Right cardiac atrium (tissue), 5 donors: ENCODE data around the gene NFATC4. TPM values are rescaled to one million over a fixed set of nuclear protein-coding genes. Genes with fewer than 3 reads are reported as not detected.

Experiments
- ATAC-seq, 2 donors: fragments of 200-7000 bp; cut with Tn5 transposase; one replicate each; pipeline versions ENCODE4 v1.8.0 to v1.9.1; 2020; ENCODE audit warnings: moderate library complexity in 2 of 2, mild to moderate bottlenecking in 1 of 2
- DNase-seq, 3 donors: peaks; one replicate each; pipeline ENCODE4 v3.0.0-alpha.2; 2020
- H3K27ac ChIP-seq: one replicate; pipeline ENCODE4 v1.5.1; 2013; ENCODE audit warnings: mild to moderate bottlenecking, low read length, control low read depth, moderate library complexity
- H3K27me3 ChIP-seq: one replicate; pipeline ENCODE4 v1.6.1; 2013; ENCODE audit not compliant: control insufficient read depth, insufficient read depth
- H3K4me1 ChIP-seq: one replicate; pipeline ENCODE4 v1.6.1; 2013; ENCODE audit warnings: low read length; ENCODE audit not compliant: control insufficient read depth, insufficient read depth
- H3K4me3 ChIP-seq: one replicate; pipeline ENCODE4 v1.5.1; 2013; ENCODE audit warnings: low read length, control low read depth
- H3K9me3 ChIP-seq: one replicate; pipeline ENCODE4 v1.6.1; 2013; ENCODE audit warnings: low read length; ENCODE audit not compliant: control insufficient read depth
- WGBS: extraction: QIAGEN DNeasy Blood & Tissue Kit; methylation state at CpG from one replicate; pipeline ENCODE4 v1.1.7; 2013; 5-methylcytosine and 5-hydroxymethylcytosine counted together
- intact Hi-C, 4 donors: fragments of 100-400 bp; cut with DNase I; formaldehyde crosslinking; loops; one replicate each; pipeline versions ENCODE4 v1.11.0 to v1.14.0; 2022 to 2023
- polyA plus RNA-seq: library from polyadenylated mRNA; stranded (reverse); fragments of 200-250 nt; gene quantifications from one replicate; pipeline ENCODE4 v1.2.3, GENCODE V29; 2013
- total RNA-seq, 4 donors: library from RNA; stranded (reverse); fragmentation: NEBNext Ultra II Directional; extraction: Animal tissue kit (Norgen Biotek cat#: 25700); gene quantifications; one replicate each; pipeline ENCODE4 v1.2.1, GENCODE V29; 2021
- donor health status: healthy with polysubstance abuse.
- donor health status: DM: no; HTN: yes; CAD: no.
- donor health status: DM: no; HTN: no; CAD: no.
- donor health status: DM: no; HTN: yes; CAD: no; lungs with severe emphysema.
- donor health status: DM: yes; HTN: yes; CAD: no.

NFATC4 gene
- total and polyA plus RNA-seq, 5 donors: 15.7 to 40.0 (median 30.3) TPM

DNA sequence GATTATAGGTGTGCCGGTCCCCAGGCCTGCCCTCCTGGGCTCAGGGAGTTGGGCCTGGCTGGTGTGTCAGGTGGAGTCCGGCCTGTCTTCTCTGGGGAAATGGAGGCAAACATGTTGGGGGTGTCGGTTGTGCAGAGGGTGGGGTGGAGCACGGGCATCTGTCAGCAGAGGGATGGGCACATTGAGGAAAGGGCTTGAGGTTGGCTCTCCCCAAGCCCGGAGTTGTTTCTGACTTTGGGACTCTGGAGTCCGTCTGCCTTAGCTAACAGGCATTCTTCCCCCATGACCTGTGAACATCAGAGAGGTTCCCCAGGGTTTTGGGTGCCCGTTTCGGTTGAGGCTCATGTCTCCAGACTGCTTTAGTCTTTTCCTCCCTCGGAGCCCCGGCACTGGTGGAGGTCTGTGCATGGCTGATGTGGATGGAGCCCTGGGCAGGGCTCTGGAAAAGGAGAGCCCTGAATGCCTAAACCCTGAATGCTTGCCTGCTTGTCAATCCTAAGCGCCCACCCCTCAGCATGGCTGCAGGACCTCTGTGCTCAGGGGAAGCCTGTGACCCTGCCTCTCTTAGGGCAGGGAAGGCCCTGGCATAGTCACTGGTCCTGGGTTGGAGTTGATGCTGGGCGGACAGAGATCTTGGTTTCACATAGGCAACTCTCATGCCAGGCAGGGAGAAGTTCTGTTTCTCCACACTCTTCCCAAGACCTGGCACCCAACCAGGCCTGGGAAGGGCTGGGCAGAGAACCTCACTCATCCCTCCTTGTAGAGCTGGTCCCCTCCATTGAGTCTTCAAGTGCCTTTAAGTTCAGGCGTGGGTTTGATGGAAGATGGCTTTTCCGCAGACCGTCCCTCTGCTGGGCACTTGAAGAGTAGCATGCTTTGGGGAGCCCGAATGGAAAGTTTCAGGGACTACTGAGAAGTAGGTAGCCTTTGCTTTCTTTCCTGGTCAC lies 43.7 kb downstream of the NFATC4 start:
- intact Hi-C loops: loop anchor here in 1 of 4 donors (5.0 kb wide), 1 partner anchor 44 kb away; the partner anchor contains the start of gene NFATC4
- ATAC-seq: peak; percentile 25 to 51
- DNase-seq: peak in 1 of 3 donors; percentile 42
- H3K4me3 ChIP-seq: no peak overlapping the region
- H3K27ac ChIP-seq: no peak overlapping the region
- no peaks in the 10 kb centered on the region for H3K9me3 ChIP-seq
- H3K4me1 ChIP-seq: peaks cover 3% of the 10 kb centered on the region
- H3K27me3 ChIP-seq: no peaks in the 10 kb centered on the region
- 72% methylated on average over 16 of the region's 16 CpGs for WGBS

DNA sequence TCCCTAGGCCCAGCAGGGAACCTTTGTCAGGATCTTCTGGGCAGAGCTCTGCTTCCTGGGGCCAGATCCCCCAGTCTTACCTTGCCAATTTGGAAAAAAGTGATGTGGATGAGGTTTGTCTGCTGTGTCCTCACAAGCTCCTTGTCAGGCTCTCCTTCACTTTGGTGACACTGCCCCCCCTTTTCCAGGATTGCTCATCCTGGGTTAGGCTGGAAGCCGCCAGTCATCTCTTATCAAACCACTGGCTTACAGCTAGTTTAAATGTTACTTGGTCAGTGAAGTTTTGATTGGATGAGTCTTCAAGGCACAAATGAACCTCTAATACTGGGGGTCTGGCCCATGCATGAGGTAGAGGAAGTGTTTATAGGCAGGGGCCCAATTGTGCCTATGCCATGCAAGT lies 46.1 kb downstream of the NFATC4 start:
- H3K4me3 ChIP-seq: no peak overlapping the region
- intact Hi-C loops: loop anchor here in 1 of 4 donors (5.0 kb wide), 1 partner anchor 47 kb away; the partner anchor contains the start of gene NFATC4
- no peaks in the 10 kb centered on the region for H3K27me3 ChIP-seq
- DNase-seq (no peak), ATAC-seq (no peak)
- H3K27ac ChIP-seq: no peak overlapping the region
- 95% methylated on average over 1 of the region's 1 CpG for WGBS
- H3K9me3 ChIP-seq: no peaks in the 10 kb centered on the region
- peaks cover 9% of the 10 kb centered on the region for H3K4me1 ChIP-seq

GRCh38 chr14:24414732-24415420 lies 46.9 kb downstream of the NFATC4 start:
- H3K9me3 ChIP-seq: no peaks in the 10 kb centered on the region
- peaks cover 9% of the 10 kb centered on the region for H3K4me1 ChIP-seq
- DNase-seq: no peak
- no peaks in the 10 kb centered on the region for H3K27me3 ChIP-seq
- 90% methylated on average over 15 of the region's 15 CpGs for WGBS
- H3K4me3 ChIP-seq: no peak overlapping the region
- no peak for ATAC-seq
- no peak overlapping the region for H3K27ac ChIP-seq
- intact Hi-C loops: loop anchor here in 1 of 4 donors (5.0 kb wide), 1 partner anchor 48 kb away; the partner anchor contains the start of gene NFATC4

DNA sequence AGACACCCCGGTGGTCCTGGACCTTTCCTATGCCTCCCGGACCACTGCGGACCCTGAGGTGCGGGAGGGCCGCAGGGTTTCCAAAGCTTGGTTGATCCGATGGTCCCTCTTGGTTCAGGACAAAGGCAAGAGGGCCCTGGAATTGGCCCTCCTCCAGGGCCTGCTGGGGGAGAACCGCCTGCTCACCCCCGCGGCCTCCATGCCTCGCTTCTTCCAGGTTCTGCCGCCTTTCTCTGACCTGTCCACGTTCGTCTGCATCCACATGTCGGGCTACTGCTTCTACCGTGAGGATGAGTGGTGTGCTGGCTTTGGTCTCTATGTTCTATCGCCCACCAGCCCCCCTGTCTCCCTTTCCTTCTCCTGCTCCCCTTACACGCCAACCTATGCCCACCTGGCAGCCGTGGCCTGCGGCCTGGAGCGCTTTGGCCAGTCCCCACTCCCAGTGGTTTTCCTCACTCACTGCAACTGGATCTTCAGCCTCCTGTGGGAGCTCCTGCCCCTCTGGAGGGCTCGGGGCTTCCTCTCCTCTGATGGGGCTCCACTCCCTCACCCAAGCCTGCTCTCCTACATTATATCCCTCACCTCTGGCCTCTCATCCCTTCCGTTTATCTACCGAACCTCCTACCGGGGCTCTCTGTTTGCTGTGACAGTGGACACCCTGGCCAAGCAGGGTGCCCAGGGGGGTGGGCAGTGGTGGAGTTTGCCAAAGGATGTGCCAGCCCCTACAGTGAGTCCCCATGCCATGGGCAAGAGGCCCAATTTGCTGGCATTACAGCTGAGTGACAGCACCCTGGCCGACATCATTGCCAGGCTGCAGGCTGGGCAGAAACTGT lies 47.7 kb downstream of the NFATC4 start:
- intact Hi-C loops: no loop called here
- 85% methylated on average over 25 of the region's 25 CpGs for WGBS

GRCh38 chr14:24416254-24416931 lies 48.4 kb downstream of the NFATC4 start:
- peaks cover 9% of the 10 kb centered on the region for H3K4me1 ChIP-seq
- DNase-seq: no peak
- no peaks in the 10 kb centered on the region for H3K9me3 ChIP-seq
- no peak for ATAC-seq
- WGBS: 69% methylated on average over 19 of the region's 19 CpGs
- intact Hi-C loops: no loop called here
- H3K27me3 ChIP-seq: no peaks in the 10 kb centered on the region
- H3K4me3 ChIP-seq: no peak overlapping the region
- H3K27ac ChIP-seq: no peak overlapping the region

More for the DNA sequence above, 47.7 kb downstream of the NFATC4 start:
- Histone ChIP-seq H3K4me3 (no peak overlapping the region), H3K27ac (no peak overlapping the region), H3K27me3 (no peaks in the 10 kb centered on the region), H3K9me3 (no peaks in the 10 kb centered on the region), H3K4me1 (peaks cover 9% of the 10 kb centered on the region)
- DNase-seq (no peak), ATAC-seq (no peak)

GRCh38 chr14:24416932-24417619 lies 49.1 kb downstream of the NFATC4 start:
- ATAC-seq: peak in 1 of 2 donors; percentile 22
- peak in 2 of 3 donors; percentile 51 to 60 for DNase-seq
- intact Hi-C loops: no loop called here
- no peaks in the 10 kb centered on the region for H3K27me3 ChIP-seq
- H3K4me1 ChIP-seq: peaks cover 5% of the 10 kb centered on the region
- no peak overlapping the region for H3K4me3 ChIP-seq
- no peaks in the 10 kb centered on the region for H3K9me3 ChIP-seq
- WGBS: 70% methylated on average over 16 of the region's 16 CpGs
- H3K27ac ChIP-seq: no peak overlapping the region

GRCh38 chr14:24417832-24418491 lies 50.0 kb downstream of the NFATC4 start:
- H3K9me3 ChIP-seq: no peaks in the 10 kb centered on the region
- peak; percentile 10 to 21 for ATAC-seq
- no peak overlapping the region for H3K27ac ChIP-seq
- H3K27me3 ChIP-seq: no peaks in the 10 kb centered on the region
- WGBS: 66% methylated on average over 6 of the region's 6 CpGs
- H3K4me3 ChIP-seq: no peak overlapping the region
- intact Hi-C loops: no loop called here
- DNase-seq: peak in 2 of 3 donors; percentile 54 to 57
- peaks cover 5% of the 10 kb centered on the region for H3K4me1 ChIP-seq

DNA sequence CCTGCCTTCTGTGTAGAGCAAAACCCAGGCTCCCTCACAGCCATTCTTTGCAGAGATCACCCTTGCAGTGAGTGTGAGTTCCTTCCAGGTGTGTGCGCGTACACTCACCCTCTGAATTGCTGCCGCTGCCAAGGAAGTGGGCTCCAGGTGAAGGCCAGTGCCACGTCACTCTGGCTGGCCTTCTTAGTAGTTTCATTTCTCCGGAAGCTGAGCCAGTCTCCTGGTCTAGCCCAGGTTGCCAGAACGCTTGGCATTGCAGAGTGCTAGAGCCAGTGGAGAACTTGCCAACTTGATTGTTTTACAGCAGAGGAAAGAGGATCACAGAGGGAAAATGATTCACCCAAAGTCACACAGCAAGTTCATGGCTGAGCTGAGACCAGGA lies 50.5 kb downstream of the NFATC4 start:
- Histone ChIP-seq H3K4me1 (peaks cover 5% of the 10 kb centered on the region), H3K27ac (no peak overlapping the region), H3K27me3 (no peaks in the 10 kb centered on the region), H3K9me3 (no peaks in the 10 kb centered on the region), H3K4me3 (no peak overlapping the region)
- DNase-seq (peak in 1 of 3 donors; percentile 47), ATAC-seq (peak; percentile 4 to 22)
- intact Hi-C loops: no loop called here
- 57% methylated on average over 6 of the region's 6 CpGs for WGBS

- intact Hi-C loops: no loop called here
- no peak overlapping the region for H3K4me3 ChIP-seq
- no peak overlapping the region for H3K27ac ChIP-seq
- no peak for ATAC-seq
- no peak for DNase-seq
- 76% methylated on average over 4 of the region's 4 CpGs for WGBS
- no peaks in the 10 kb centered on the region for H3K27me3 ChIP-seq
- H3K4me1 ChIP-seq: peaks cover 5% of the 10 kb centered on the region
- H3K9me3 ChIP-seq: no peaks in the 10 kb centered on the region
These were observed 54.3 kb downstream of the NFATC4 start for GRCh38 chr14:24422261-24422660.
